Liver (tissue), 3 donors: ENCODE results near the gene CDH9.

ENCODE experiments used
- CTCF ChIP-seq: fragments of 150-350 bp; IDR thresholded peaks from 2 replicates; pipeline ENCODE4 v1.5.1; 2017; ENCODE audit warnings: improper control_type of control experiment, low read depth, low read length; ENCODE audit not compliant: missing input control
- EGR1 ChIP-seq, 2 donors: IDR thresholded peaks; 2 replicates each; pipeline ENCODE4 v1.6.1; 2016 to 2018; ENCODE audit warnings: antibody characterized with exemption in 2 of 2, low read depth in 2 of 2
- FOXA1 ChIP-seq: IDR thresholded peaks from 2 replicates; pipeline ENCODE4 v1.6.1; 2016; ENCODE audit warnings: antibody characterized with exemption
- GABPA ChIP-seq, 2 donors: IDR thresholded peaks in 1 of 2; conservative IDR thresholded peaks in 1 of 2; 2 replicates each; pipeline ENCODE4 v1.6.1; 2016; ENCODE audit warnings: antibody characterized with exemption in 2 of 2, mild to moderate bottlenecking in 1 of 2, moderate library complexity in 1 of 2
- JUND ChIP-seq, 2 donors: IDR thresholded peaks; 2 replicates each; pipeline ENCODE4 v1.6.1; 2016; ENCODE audit warnings: antibody characterized with exemption in 2 of 2
- MAX ChIP-seq: IDR thresholded peaks from 2 replicates; pipeline ENCODE4 v1.6.1; 2016; ENCODE audit warnings: antibody characterized with exemption
- RAD21 ChIP-seq, 2 donors: IDR thresholded peaks; 2 replicates each; pipeline ENCODE4 v1.6.1; 2016; ENCODE audit warnings: antibody characterized with exemption in 2 of 2, mild to moderate bottlenecking in 2 of 2
- REST ChIP-seq: IDR thresholded peaks from 2 replicates; pipeline ENCODE4 v1.6.1; 2016; ENCODE audit warnings: antibody characterized with exemption, mild to moderate bottlenecking
- RXRA ChIP-seq, 2 donors: IDR thresholded peaks; 2 replicates each; pipeline ENCODE4 v1.6.1; 2017 to 2018; ENCODE audit warnings: antibody characterized with exemption in 2 of 2, mild to moderate bottlenecking in 1 of 2
- SP1 ChIP-seq: IDR thresholded peaks from 2 replicates; pipeline ENCODE4 v1.6.1; 2018; ENCODE audit warnings: antibody characterized with exemption, mild to moderate bottlenecking
- TAF1 ChIP-seq: conservative IDR thresholded peaks from 2 replicates; pipeline ENCODE4 v1.6.1; 2016; ENCODE audit warnings: antibody characterized with exemption, mild to moderate bottlenecking
- YY1 ChIP-seq: IDR thresholded peaks from 2 replicates; pipeline ENCODE4 v1.6.1; 2016; ENCODE audit warnings: antibody characterized with exemption, mild to moderate bottlenecking
- ZBTB33 ChIP-seq: IDR thresholded peaks from 2 replicates; pipeline ENCODE4 v1.6.1; 2016; ENCODE audit warnings: antibody characterized with exemption
- donor health status: healthy.
- donor health status: healthy.

GRCh38 chr5:26948921-26949320 lies 89.5 kb downstream of the CDH9 start:
- TF ChIP-seq CTCF (no peak), YY1 (no peak), MAX (no peak), EGR1 (IDR thresholded peaks at IDR 0.05; ENCODE audit: low read depth in 2 of 2) (no peak), JUND (IDR thresholded peaks at IDR 0.05) (no peak), REST (no peak), GABPA (IDR thresholded peaks at IDR 0.05 in 1 of 2, conservative IDR thresholded peaks at IDR 0.05 in 1 of 2) (no peak), TAF1 (no peak), ZBTB33 (no peak), RAD21 (IDR thresholded peaks at IDR 0.05) (no peak), RXRA (IDR thresholded peaks at IDR 0.05) (no peak), SP1 (no peak), FOXA1 (no peak)
